Epithelial cell of prostate (primary cell): ENCODE data around the gene FDCSP.
"Not testable (repeated sequence)": the region's sequence is repeated elsewhere in the genome, so short reads cannot be mapped to it uniquely, and the experiment has no call there.

Experiments used
- DNase-seq: peaks from one replicate; pipeline ENCODE4 v3.0.0-alpha.2; 2011; ENCODE audit warnings: low read depth, low spot score
- H3K27ac ChIP-seq: fragments of 450-650 bp; 2 replicates; pipeline ENCODE4 v1.5.1; 2017; ENCODE audit warnings: mild to moderate bottlenecking

FDCSP gene

GRCh38 chr4:70225824-70226223 lies at the start of gene FDCSP:
FDCSP (plus strand) TSS chr4:70226124; CDS start chr4:70231195, 5,071 bp downstream.
- H3K27ac ChIP-seq: no peak within 1 kb of the TSS
- no peak for DNase-seq

GRCh38 chr4:70177090-70177489 lies 48.8 kb upstream of the FDCSP start:
- DNase-seq: no peak

GRCh38 chr4:70178075-70178660 lies 47.8 kb upstream of the FDCSP start:
- no peak overlapping the region for H3K27ac ChIP-seq
- DNase-seq: no peak

More at GRCh38 chr4:70177090-70177489, 48.8 kb upstream of the FDCSP start:
- no peak overlapping the region for H3K27ac ChIP-seq

GRCh38 chr4:70179811-70180210 lies 46.1 kb upstream of the FDCSP start:
- DNase-seq: no peak
- H3K27ac ChIP-seq: no peak overlapping the region

GRCh38 chr4:70181864-70182263 lies 44.1 kb upstream of the FDCSP start:
- DNase-seq: no peak
- H3K27ac ChIP-seq: no peak overlapping the region

- no peak overlapping the region for H3K27ac ChIP-seq
- no peak for DNase-seq
Observed at GRCh38 chr4:70182517-70183167, 43.3 kb upstream of the FDCSP start.

GRCh38 chr4:70183168-70183939 lies 42.6 kb upstream of the FDCSP start:
- no peak overlapping the region for H3K27ac ChIP-seq
- no peak for DNase-seq

- no peak overlapping the region for H3K27ac ChIP-seq
- DNase-seq: no peak
Observed at GRCh38 chr4:70183940-70184246, 42.0 kb upstream of the FDCSP start.

GRCh38 chr4:70187216-70187615 lies 38.7 kb upstream of the FDCSP start:
- no peak overlapping the region for H3K27ac ChIP-seq
- no peak for DNase-seq

GRCh38 chr4:70190579-70190978 lies 35.3 kb upstream of the FDCSP start:
- H3K27ac ChIP-seq: no peak overlapping the region
- DNase-seq: no peak

- no peak overlapping the region for H3K27ac ChIP-seq
- DNase-seq: no peak
Observed at GRCh38 chr4:70191647-70192046, 34.3 kb upstream of the FDCSP start.

- DNase-seq: no peak
- no peak overlapping the region for H3K27ac ChIP-seq
Observed at GRCh38 chr4:70192895-70193294, 33.0 kb upstream of the FDCSP start.

GRCh38 chr4:70195425-70195824 lies 30.5 kb upstream of the FDCSP start, which contains the start of gene ODAM:
ODAM (plus strand) TSS chr4:70195725; CDS start chr4:70196544, 819 bp downstream.
- no peak for DNase-seq
- H3K27ac ChIP-seq: no peak within 1 kb of the TSS

GRCh38 chr4:70196857-70197256 lies 29.1 kb upstream of the FDCSP start:
- no peak overlapping the region for H3K27ac ChIP-seq
- DNase-seq: no peak

- H3K27ac ChIP-seq: no peak overlapping the region
- DNase-seq: no peak
Observed at GRCh38 chr4:70197842-70198241, 28.1 kb upstream of the FDCSP start.

- H3K27ac ChIP-seq: no peak overlapping the region
- no peak for DNase-seq
Observed at GRCh38 chr4:70203601-70204000, 22.3 kb upstream of the FDCSP start.

- not testable (repeated sequence) for DNase-seq, H3K27ac ChIP-seq
Observed at GRCh38 chr4:70212752-70213151, 13.2 kb upstream of the FDCSP start.

- H3K27ac ChIP-seq, DNase-seq: not testable (repeated sequence)
Observed at GRCh38 chr4:70216109-70216508, 9.8 kb upstream of the FDCSP start.

- H3K27ac ChIP-seq, DNase-seq: not testable (repeated sequence)
Observed at GRCh38 chr4:70216550-70216949, 9.4 kb upstream of the FDCSP start.

GRCh38 chr4:70221389-70221788 lies 4.5 kb upstream of the FDCSP start:
- not testable (repeated sequence) for H3K27ac ChIP-seq, DNase-seq

GRCh38 chr4:70221818-70222217 lies 4.1 kb upstream of the FDCSP start:
- DNase-seq, H3K27ac ChIP-seq: not testable (repeated sequence)
